T-cell (primary cell): ENCODE measurements around the gene FAM217B. TPM values are rescaled to one million over a fixed set of nuclear protein-coding genes. Genes with fewer than 3 reads are reported as not detected.
A peak's percentile ranks its signal among the peaks of the same experiment; 100 is the strongest.

Source experiments
- ATAC-seq, 4 experiments: fragments of 200-7000 bp in 3 of 4; fragments of 150-1000 bp in 1 of 4; cut with Tn5 transposase; replicated peaks in 1 of 4; 1 replicate in 3 of 4; 2 replicates in 1 of 4; pipeline ENCODE4 v1.10.0; 2021; ENCODE audit warnings: moderate library complexity in 3 of 4, mild to moderate bottlenecking in 2 of 4, moderate number of reproducible peaks in 1 of 4
- CTCF ChIA-PET, 2 donors: fragments of 300-600 bp; sonication (Branson Sonifier 250); formaldehyde crosslinking; loops; one replicate each; lab custom pipeline; 2022; ENCODE audit warnings: antibody characterized with exemption in 2 of 2; lab: Charles Lee
- POLR2A ChIA-PET, 2 donors: fragments of 300-600 bp; sonication (Branson Sonifier 250); formaldehyde crosslinking; loops; one replicate each; lab custom pipeline; 2022; ENCODE audit warnings: antibody characterized with exemption in 2 of 2; lab: Charles Lee
- DNase-seq, 35 experiments: peaks; one replicate each; pipeline versions ENCODE4 v3.0.0 to v3.0.0-alpha.2; 2013 to 2023
- H3K27ac ChIP-seq: one replicate; pipeline ENCODE4 v1.5.1; 2013; ENCODE audit warnings: low read length
- H3K27me3 ChIP-seq, 2 experiments: replicated peaks in 1 of 2; 1 replicate in 1 of 2; 2 replicates in 1 of 2; pipeline versions ENCODE4 v1.6.1 to v1.7.0; 2013; ENCODE audit warnings: low read length in 1 of 2, mixed read lengths in 1 of 2; ENCODE audit not compliant: control insufficient read depth in 2 of 2, insufficient read depth in 2 of 2; ENCODE audit errors: extremely low read depth in 1 of 2
- H3K36me3 ChIP-seq, 2 donors: 1 replicate in 1 of 2; 2 replicates in 1 of 2; pipeline versions ENCODE4 v1.6.1 to v1.7.0; 2013; ENCODE audit warnings: low read length in 1 of 2; ENCODE audit not compliant: control insufficient read depth in 2 of 2, insufficient read depth in 1 of 2; ENCODE audit errors: extremely low read depth in 1 of 2
- H3K4me1 ChIP-seq, 2 experiments: 1 replicate in 1 of 2; 2 replicates in 1 of 2; pipeline versions ENCODE4 v1.6.1 to v1.7.0; 2013; ENCODE audit warnings: low read length in 2 of 2, mixed read lengths in 1 of 2; ENCODE audit not compliant: insufficient read depth in 2 of 2, control insufficient read depth in 1 of 2; ENCODE audit errors: extremely low read depth in 1 of 2
- H3K4me3 ChIP-seq, 2 donors: 1 replicate in 1 of 2; 2 replicates in 1 of 2; pipeline versions ENCODE4 v1.5.1 to v1.7.0; 2013; ENCODE audit warnings: mild to moderate bottlenecking in 2 of 2, low read length in 1 of 2, moderate library complexity in 1 of 2; ENCODE audit not compliant: control insufficient read depth in 1 of 2; ENCODE audit errors: extremely low read depth in 1 of 2
- H3K9me3 ChIP-seq: 2 replicates; pipeline ENCODE4 v1.7.0; 2013
- H3K27ac Mint-ChIP-seq, 2 donors: one replicate each; pipeline ENCODE4 v1.8.0; 2020 to 2021; ENCODE audit warnings: mild to moderate bottlenecking in 2 of 2, mixed read lengths in 2 of 2
- H3K27me3 Mint-ChIP-seq, 2 donors: one replicate each; pipeline ENCODE4 v1.8.0; 2021 to 2022; ENCODE audit warnings: mixed read lengths in 2 of 2
- H3K36me3 Mint-ChIP-seq: one replicate; pipeline ENCODE4 v1.8.0; 2021; ENCODE audit warnings: mixed read lengths
- H3K4me1 Mint-ChIP-seq, 3 donors: one replicate each; pipeline ENCODE4 v1.8.0; 2020 to 2022; ENCODE audit warnings: mixed read lengths in 3 of 3, mild to moderate bottlenecking in 1 of 3
- H3K4me3 Mint-ChIP-seq, 3 donors: one replicate each; pipeline ENCODE4 v1.8.0; 2020 to 2022; ENCODE audit warnings: mild to moderate bottlenecking in 3 of 3, mixed read lengths in 3 of 3, moderate library complexity in 3 of 3
- H3K9me3 Mint-ChIP-seq, 3 donors: one replicate each; pipeline ENCODE4 v1.8.0; 2020 to 2022; ENCODE audit warnings: mixed read lengths in 3 of 3
- WGBS: methylation state at CpG from one replicate; pipeline ENCODE4 v1.1.5; 2013; ENCODE audit warnings: missing lambda C conversion rate; ENCODE audit not compliant: insufficient coverage; 5-methylcytosine and 5-hydroxymethylcytosine counted together
- total RNA-seq, 35 experiments: library from RNA in 6 of 35; stranded (reverse) in 6 of 35; fragments of 120-200 nt in 1 of 35; gene quantifications; one replicate each; pipeline versions ENCODE4 v1.2.1 to v1.2.4 and lab custom pipeline; 2013 to 2026

Gene FAM217B
- total RNA-seq, 5 donors from 2014 or later (not counting 1 experiment from before 2014, with no cell fraction given), result 19.3 to 35.6 (median 29.5) TPM

DNA sequence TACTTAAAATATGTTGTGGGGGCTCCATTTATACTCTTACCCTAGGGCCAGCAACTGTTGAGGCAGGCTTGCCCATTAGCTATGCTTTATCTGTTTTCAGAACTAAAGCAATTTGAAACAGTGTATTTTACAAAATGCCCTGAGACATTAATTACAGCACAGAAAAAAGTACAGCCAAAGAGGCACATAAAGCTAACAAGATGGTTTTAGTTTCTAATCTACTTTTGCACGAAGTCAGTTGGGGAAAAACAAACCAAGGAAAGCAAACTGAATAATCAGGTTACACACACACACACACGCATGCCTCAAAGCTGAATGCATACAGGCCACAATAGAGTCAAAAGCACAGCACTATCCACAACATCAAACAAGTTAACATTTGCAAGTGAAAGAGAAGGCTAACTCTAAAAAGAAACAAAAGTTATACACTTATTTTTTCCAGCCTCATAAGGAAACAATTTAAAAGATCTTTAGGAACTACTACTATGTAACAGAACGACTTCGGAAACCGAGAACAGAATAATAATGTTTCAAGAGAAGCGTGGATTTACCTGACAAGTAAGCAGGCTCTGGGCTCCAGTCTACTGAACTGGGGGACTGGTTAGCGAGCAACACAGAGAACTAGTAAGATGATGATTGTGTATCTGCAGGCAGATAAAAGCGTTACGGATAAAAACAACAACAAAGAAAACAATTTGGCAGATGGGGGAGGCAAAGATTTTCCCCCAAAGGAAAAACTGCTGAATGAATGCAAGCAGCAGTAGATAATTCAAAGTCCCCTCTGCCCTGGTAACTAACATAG lies 8.5 kb upstream of the FAM217B start:
- Mint-ChIP-seq H3K27ac (no peak overlapping the region), H3K9me3 (no peaks in the 10 kb centered on the region), H3K4me3 (peak overlapping the region; percentile 55 to 79 (median 73)), H3K36me3 (no peaks in the 10 kb centered on the region), H3K27me3 (no peaks in the 10 kb centered on the region), H3K4me1 (peaks cover 12 to 22% (median 21%) of the 10 kb centered on the region in 3 donors)
- Histone ChIP-seq H3K27ac (no peak overlapping the region), H3K27me3 (no peaks in the 10 kb centered on the region), H3K4me1 (peaks cover 0 to 9% of the 10 kb centered on the region in 2 experiments), H3K9me3 (no peaks in the 10 kb centered on the region), H3K36me3 (no peaks in the 10 kb centered on the region), H3K4me3 (no peak overlapping the region)
- DNase-seq (no peak), ATAC-seq (no peak)
- ChIA-PET CTCF (interaction anchor here in 1 of 2 donors (0.8 kb wide), 1 partner anchor 8 kb away, joined by 3 read pairs; the partner anchor contains the start of genes FAM217B and PPP1R3D), POLR2A (no interaction called here)
- no CpG with 5 or more reads among the region's 9 CpGs for WGBS

DNA sequence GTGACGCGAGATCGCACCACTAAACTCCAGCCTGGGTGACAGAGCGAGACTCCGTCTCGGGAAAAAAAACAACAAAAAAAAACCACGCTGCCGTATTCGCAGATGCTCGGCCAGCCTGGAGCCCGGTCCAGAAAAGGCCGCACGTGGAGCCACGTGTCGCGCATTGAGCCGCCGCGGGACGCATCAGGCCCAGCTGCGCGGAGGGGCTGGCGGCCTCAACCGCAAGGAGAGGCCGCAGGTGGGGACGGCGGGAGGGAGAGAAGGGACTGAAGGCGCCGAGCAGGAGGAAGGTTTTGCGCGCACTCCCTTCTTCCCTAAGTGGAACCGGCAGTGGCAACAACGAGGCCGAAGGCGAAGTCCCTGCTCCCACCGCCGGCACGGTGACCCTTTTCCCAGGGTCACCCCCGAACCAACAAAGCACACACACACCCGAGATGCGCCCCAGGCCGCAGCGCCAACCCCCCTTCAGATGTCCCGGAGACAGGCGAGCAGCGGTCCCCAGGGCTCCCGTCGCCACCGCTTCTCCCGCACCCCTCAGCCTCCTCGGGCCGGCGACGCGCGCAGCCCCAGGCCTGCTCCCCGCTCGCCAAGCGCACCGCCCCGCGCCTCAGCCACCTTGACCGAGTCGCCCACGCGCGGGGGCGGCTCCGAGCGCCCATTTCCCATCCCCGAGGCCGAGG lies 7.4 kb upstream of the FAM217B start:
- ATAC-seq, result no peak
- Histone ChIP-seq H3K9me3 (no peaks in the 10 kb centered on the region), H3K36me3 (no peaks in the 10 kb centered on the region), H3K4me1 (peaks cover 0 to 9% of the 10 kb centered on the region in 2 experiments), H3K4me3 (no peak overlapping the region), H3K27ac (no peak overlapping the region), H3K27me3 (no peaks in the 10 kb centered on the region)
- 85% methylated on average over 69 of the region's 72 CpGs for WGBS
- CTCF ChIA-PET, result interaction anchor here in 1 of 2 donors (3.0 kb wide), 1 partner anchor 17 kb away, joined by 12 read pairs; no protein-coding TSS in a partner anchor
- Mint-ChIP-seq H3K36me3 (no peaks in the 10 kb centered on the region), H3K27ac (no peak overlapping the region), H3K27me3 (no peaks in the 10 kb centered on the region), H3K4me1 (peaks cover 12 to 31% (median 30%) of the 10 kb centered on the region in 3 donors), H3K9me3 (no peaks in the 10 kb centered on the region), H3K4me3 (peak overlapping the region; percentile 55 to 79 (median 59))
- no peak for DNase-seq
- POLR2A ChIA-PET, result no interaction called here

DNA sequence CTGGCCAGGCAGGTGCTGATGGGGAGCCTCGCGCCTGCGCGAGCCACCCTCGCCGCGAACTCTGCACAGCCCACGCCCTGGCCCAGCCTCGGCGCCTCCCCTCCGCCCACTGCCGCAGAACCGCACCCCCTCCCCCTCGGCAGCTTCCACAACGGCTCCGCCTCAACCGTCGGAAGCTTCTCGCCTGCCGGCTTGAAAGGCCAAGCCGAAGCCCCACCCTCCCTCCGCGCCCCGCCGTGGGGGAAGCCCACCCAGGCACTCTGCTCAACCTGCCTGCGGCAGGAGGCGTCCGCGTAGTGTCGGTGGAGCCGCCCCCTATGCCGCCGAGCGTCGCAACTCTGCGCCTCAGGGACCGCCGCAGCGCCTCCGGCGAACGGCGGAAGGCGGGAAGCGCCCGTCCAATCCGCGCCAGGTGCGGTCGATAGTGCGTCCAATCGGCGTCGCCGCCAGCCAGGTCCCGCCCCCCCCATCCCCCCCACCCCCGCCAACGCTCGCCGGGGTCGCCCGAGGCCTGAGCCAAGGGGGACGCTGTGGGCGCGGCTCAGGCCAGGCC lies 6.8 kb upstream of the FAM217B start, which contains the start of gene SYCP2:
SYCP2 (minus strand) TSS at position 342 of the 553 bp plus-strand sequence. CDS start 11,224 bp downstream, outside the sequence.
- DNase-seq (peak in 33 of 35 experiments; percentile 34 to 85 (median 59)), ATAC-seq (peak; percentile 86 to 90 (median 87))
- Mint-ChIP-seq H3K4me3 (peak within 1 kb of the TSS; percentile 71 to 79 (median 79)), H3K36me3 (no peaks in the 10 kb centered on the region), H3K4me1 (peaks cover 18 to 37% (median 36%) of the 10 kb centered on the region in 3 donors), H3K27me3 (no peaks in the 10 kb centered on the region), H3K27ac (peak within 1 kb of the TSS in 1 of 2 donors; percentile 43), H3K9me3 (no peaks in the 10 kb centered on the region)
- no peak within 1 kb of the TSS for H3K27ac ChIP-seq
- CTCF ChIA-PET, result interaction anchor here in 1 of 2 donors (3.0 kb wide), 1 partner anchor 16 kb away, joined by 12 read pairs; no protein-coding TSS in a partner anchor
- peak within 1 kb of the TSS; percentile 67 to 80 for H3K4me3 ChIP-seq
- no peaks in the 10 kb centered on the region for H3K36me3 ChIP-seq
- WGBS, result 41% methylated on average over 42 of the region's 65 CpGs
- no peaks in the 10 kb centered on the region for H3K27me3 ChIP-seq
- H3K4me1 ChIP-seq, result peaks cover 3 to 12% of the 10 kb centered on the region in 2 experiments
- H3K9me3 ChIP-seq, result no peaks in the 10 kb centered on the region
- POLR2A ChIA-PET, result no interaction called here

DNA sequence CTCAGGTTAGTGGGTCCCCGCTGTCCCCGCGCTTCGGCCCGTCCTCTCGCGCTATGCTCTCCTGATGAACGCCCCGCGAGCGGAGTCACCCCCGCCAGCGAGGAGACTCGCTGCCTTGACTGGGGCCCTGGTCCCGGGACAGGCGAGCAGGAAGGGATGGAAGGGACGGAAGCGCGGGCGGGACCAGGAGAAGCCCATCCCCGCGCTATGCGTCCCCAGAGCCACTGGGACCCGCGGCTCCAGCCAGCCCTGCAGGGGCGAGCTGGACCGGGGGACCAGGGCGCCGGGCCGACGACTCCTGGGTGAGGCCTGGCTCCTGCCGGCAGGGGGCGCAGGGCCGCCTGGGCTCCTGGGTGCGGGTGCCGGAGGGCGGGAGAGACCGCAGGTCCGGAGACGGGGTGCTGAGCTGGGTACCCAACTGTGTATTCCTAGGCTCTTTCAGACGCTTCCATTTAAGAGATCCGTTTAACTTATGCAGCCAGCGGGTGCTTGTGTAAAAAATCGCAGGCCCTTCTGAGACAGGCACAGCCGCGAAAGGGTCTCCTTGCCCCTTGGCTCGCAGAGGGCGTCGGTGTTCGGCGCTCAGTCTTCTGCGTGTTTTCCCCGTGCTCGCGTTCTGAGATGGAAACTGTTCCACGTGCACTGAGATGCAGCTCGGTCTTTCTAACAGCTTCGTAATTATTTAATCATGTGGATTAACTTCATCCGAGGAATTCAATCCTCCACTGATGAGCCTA lies 6.2 kb upstream of the FAM217B start:
- Mint-ChIP-seq H3K9me3 (no peaks in the 10 kb centered on the region), H3K4me1 (peaks cover 24 to 43% (median 43%) of the 10 kb centered on the region in 3 donors), H3K4me3 (peak overlapping the region; percentile 71 to 79 (median 79)), H3K27me3 (no peaks in the 10 kb centered on the region), H3K27ac (peak overlapping the region in 1 of 2 donors; percentile 43), H3K36me3 (peaks cover 2% of the 10 kb centered on the region)
- Histone ChIP-seq H3K4me3 (peak overlapping the region; percentile 67 to 80), H3K4me1 (peaks cover 5 to 18% of the 10 kb centered on the region in 2 experiments), H3K9me3 (no peaks in the 10 kb centered on the region), H3K36me3 (no peaks in the 10 kb centered on the region), H3K27ac (no peak overlapping the region), H3K27me3 (no peaks in the 10 kb centered on the region)
- ChIA-PET CTCF (interaction anchor here (0.6 to 3.0 kb wide), 8 partner anchors 9 to 19 kb away, joined by 3 to 12 read pairs (median 4); no protein-coding TSS in a partner anchor), POLR2A (no interaction called here)
- WGBS, result 6% methylated on average over 56 of the region's 59 CpGs
- peak; percentile 74 to 82 (median 80) for ATAC-seq
- peak; percentile 39 to 88 (median 67) for DNase-seq

DNA sequence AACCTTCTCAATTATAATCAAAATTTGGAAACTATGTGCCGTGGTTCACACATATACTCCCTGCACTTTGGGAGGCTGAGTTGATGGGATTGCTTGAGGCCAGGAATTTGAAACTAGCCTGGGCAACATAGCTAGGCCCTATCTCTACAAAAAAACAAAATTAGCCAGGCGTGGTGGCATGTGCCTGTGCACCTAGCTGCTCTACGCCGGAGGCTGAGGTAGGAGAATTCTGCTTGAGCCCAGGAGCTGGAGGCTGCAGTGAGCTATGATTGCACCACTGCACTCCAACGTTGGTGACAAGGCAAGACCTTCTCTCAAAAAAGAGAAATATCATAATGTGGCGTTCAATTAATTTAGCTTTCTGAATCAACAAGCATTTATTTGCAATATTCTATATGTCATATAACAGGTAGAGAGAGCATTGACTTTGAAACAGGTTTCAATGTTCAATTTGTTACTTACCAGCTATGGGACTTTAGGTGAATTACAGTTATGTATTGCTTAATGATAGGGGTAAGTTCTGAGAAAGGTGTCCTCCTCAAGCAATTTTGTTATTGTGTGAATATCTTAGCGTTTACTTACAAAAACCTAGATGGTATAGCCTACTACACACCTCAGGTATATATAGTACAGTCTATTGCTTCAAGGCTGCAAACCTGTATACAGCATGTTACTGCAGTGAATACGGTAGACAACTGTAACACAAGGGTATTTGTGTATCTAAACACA lies 4.6 kb upstream of the FAM217B start:
- Mint-ChIP-seq H3K9me3 (no peaks in the 10 kb centered on the region), H3K27ac (no peak overlapping the region), H3K4me3 (no peak overlapping the region), H3K4me1 (peaks cover 27 to 49% (median 43%) of the 10 kb centered on the region in 3 donors), H3K36me3 (peaks cover 2% of the 10 kb centered on the region), H3K27me3 (no peaks in the 10 kb centered on the region)
- Histone ChIP-seq H3K4me3 (no peak overlapping the region), H3K9me3 (no peaks in the 10 kb centered on the region), H3K27me3 (no peaks in the 10 kb centered on the region), H3K4me1 (peaks cover 5 to 22% of the 10 kb centered on the region in 2 experiments), H3K36me3 (no peaks in the 10 kb centered on the region), H3K27ac (no peak overlapping the region)
- ChIA-PET CTCF (interaction anchor here (0.6 to 3.0 kb wide), 6 partner anchors 14 to 681 kb away, joined by 3 to 12 read pairs (median 4); no protein-coding TSS in a partner anchor), POLR2A (no interaction called here)
- WGBS, result 90% methylated on average over 2 of the region's 8 CpGs
- ATAC-seq (no peak), DNase-seq (no peak)
